Right lobe of liver (tissue), 6 donors: Measurements from ENCODE around the gene KIF4A. TPM values are rescaled to one million over a fixed set of nuclear protein-coding genes. Genes with fewer than 3 reads are reported as not detected.

Experiments used
- ATAC-seq, 4 donors: fragments of 200-7000 bp; cut with Tn5 transposase; one replicate each; pipeline ENCODE4 v1.9.1; 2020; ENCODE audit warnings: mild to moderate bottlenecking in 4 of 4, moderate library complexity in 4 of 4
- DNase-seq, 3 donors: peaks; one replicate each; pipeline ENCODE4 v3.0.0-alpha.2; 2020
- H3K27ac ChIP-seq, 3 donors: fragments of 200-600 bp; one replicate each; pipeline ENCODE4 v1.8.0; 2022
- H3K27me3 ChIP-seq, 2 donors: fragments of 200-600 bp; one replicate each; pipeline ENCODE4 v1.8.0; 2022
- H3K36me3 ChIP-seq, 4 donors: fragments of 200-600 bp; sonication (generic) in 1 of 4; one replicate each; pipeline versions ENCODE4 v1.5.1 to v1.8.0; 2017 to 2022; ENCODE audit warnings: control low read depth in 1 of 4
- H3K4me1 ChIP-seq, 4 donors: fragments of 200-600 bp; sonication (generic) in 1 of 4; one replicate each; pipeline versions ENCODE4 v1.5.1 to v1.8.0; 2017 to 2022; ENCODE audit warnings: control low read depth in 1 of 4
- H3K4me3 ChIP-seq, 3 donors: fragments of 200-600 bp; one replicate each; pipeline ENCODE4 v1.8.0; 2022
- H3K9me3 ChIP-seq, 4 donors: fragments of 200-600 bp; sonication (generic) in 1 of 4; one replicate each; pipeline versions ENCODE4 v1.5.1 to v1.8.0; 2017 to 2022; ENCODE audit warnings: control low read depth in 1 of 4
- CTCF ChIP-seq, 4 donors: fragments of 200-600 bp in 3 of 4; fragments of 450-650 bp in 1 of 4; IDR thresholded peaks; one replicate each; pipeline versions ENCODE4 v1.5.1 to v1.8.0; 2016 to 2022; ENCODE audit warnings: antibody characterized with exemption in 4 of 4, mild to moderate bottlenecking in 2 of 4
- POLR2A ChIP-seq: fragments of 450-650 bp; IDR thresholded peaks from one replicate; pipeline ENCODE4 v1.6.1; 2017; ENCODE audit warnings: antibody characterized with exemption, mild to moderate bottlenecking
- WGBS: methylation state at CpG from one replicate; pipeline ENCODE4 v1.1.6; 2018; ENCODE audit warnings: low coverage, low lambda C conversion rate; ENCODE audit not compliant: insufficient coverage; ENCODE audit errors: missing lambda C conversion rate; 5-methylcytosine and 5-hydroxymethylcytosine counted together
- intact Hi-C, 2 donors: fragments of 100-400 bp; cut with DNase I; formaldehyde crosslinking; loops; one replicate each; pipeline versions ENCODE4 v1.11.2 to v1.14.1; 2022
- total RNA-seq, 6 experiments: library from RNA; depleted of rRNA in 2 of 6; stranded (reverse); fragments of >200 nt in 2 of 6; fragmentation: NEBNext Ultra II Directional in 3 of 6; extraction: Animal tissue kit (Norgen Biotek cat#: 25700) in 3 of 6; gene quantifications; one replicate each; pipeline versions ENCODE4 v1.1.0 to v1.2.4, GENCODE V29; 2016 to 2023
- donor health status: DM: no; HTN: yes; CAD: no.
- donor health status: DM: no; HTN: no; CAD: no.
- donor health status: DM: no; HTN: no; CAD: no.
- donor health status: DM: no; HTN: yes; CAD: no.
- donor health status: DM: no; HTN: yes; CAD: no.

Gene KIF4A
- total RNA-seq, 6 experiments from 2014 or later, result 0.19 to 1.4 (median 0.68) TPM; not detected in 1

GRCh38 chrX:70247252-70247651 lies 42.7 kb upstream of the KIF4A start:
- H3K36me3 ChIP-seq, result no peaks in the 10 kb centered on the region
- no peak overlapping the region for H3K4me3 ChIP-seq
- H3K27me3 ChIP-seq, result no peaks in the 10 kb centered on the region
- no peaks in the 10 kb centered on the region for H3K4me1 ChIP-seq
- no peaks in the 10 kb centered on the region for H3K9me3 ChIP-seq
- intact Hi-C loops, result no loop called here
- ATAC-seq (no peak), DNase-seq (no peak)
- H3K27ac ChIP-seq, result no peak overlapping the region
- no peak for TF ChIP-seq CTCF (IDR thresholded peaks at IDR 0.05)
- 66% methylated on average over 2 of the region's 2 CpGs for WGBS

GRCh38 chrX:70252491-70252890 lies 37.4 kb upstream of the KIF4A start:
- WGBS, result 45% methylated on average over 2 of the region's 2 CpGs
- ATAC-seq (no peak), DNase-seq (no peak)
- Histone ChIP-seq H3K9me3 (no peaks in the 10 kb centered on the region), H3K4me1 (no peaks in the 10 kb centered on the region), H3K27ac (no peak overlapping the region), H3K27me3 (no peaks in the 10 kb centered on the region), H3K4me3 (no peak overlapping the region), H3K36me3 (no peaks in the 10 kb centered on the region)
- intact Hi-C loops, result no loop called here
- no peak for TF ChIP-seq POLR2A
- no peak for TF ChIP-seq CTCF (IDR thresholded peaks at IDR 0.05)

- Histone ChIP-seq H3K9me3 (no peaks in the 10 kb centered on the region), H3K4me1 (no peaks in the 10 kb centered on the region), H3K27ac (no peak overlapping the region), H3K27me3 (no peaks in the 10 kb centered on the region), H3K36me3 (no peaks in the 10 kb centered on the region), H3K4me3 (no peak overlapping the region)
- intact Hi-C loops, result no loop called here
- no peak for ATAC-seq
- WGBS, result 49% methylated on average over 3 of the region's 3 CpGs
- no peak for TF ChIP-seq CTCF (IDR thresholded peaks at IDR 0.05)
- no peak for TF ChIP-seq POLR2A
- no peak for DNase-seq
Observed at GRCh38 chrX:70253377-70254062, 36.4 kb upstream of the KIF4A start.

GRCh38 chrX:70254063-70254400 lies 35.9 kb upstream of the KIF4A start:
- no peak overlapping the region for H3K4me3 ChIP-seq
- no peaks in the 10 kb centered on the region for H3K9me3 ChIP-seq
- H3K27ac ChIP-seq, result no peak overlapping the region
- H3K4me1 ChIP-seq, result no peaks in the 10 kb centered on the region
- TF ChIP-seq POLR2A (no peak), CTCF (IDR thresholded peaks at IDR 0.05) (no peak)
- ATAC-seq (no peak), DNase-seq (no peak)
- 63% methylated on average over 1 of the region's 1 CpG for WGBS
- intact Hi-C loops, result no loop called here
- H3K27me3 ChIP-seq, result no peaks in the 10 kb centered on the region
- H3K36me3 ChIP-seq, result no peaks in the 10 kb centered on the region

- Histone ChIP-seq H3K27me3 (no peaks in the 10 kb centered on the region), H3K4me1 (no peaks in the 10 kb centered on the region), H3K36me3 (no peaks in the 10 kb centered on the region), H3K9me3 (no peaks in the 10 kb centered on the region), H3K4me3 (no peak overlapping the region), H3K27ac (no peak overlapping the region)
- WGBS, result 79% methylated on average over 2 of the region's 3 CpGs
- intact Hi-C loops, result no loop called here
- TF ChIP-seq POLR2A (no peak), CTCF (IDR thresholded peaks at IDR 0.05) (no peak)
- ATAC-seq (no peak), DNase-seq (no peak)
Observed at GRCh38 chrX:70254909-70255308, 35.0 kb upstream of the KIF4A start.
